GM18505 (cell line): Measurements from ENCODE around the gene CSRP3.
"Not testable (repeated sequence)": the region's sequence is repeated elsewhere in the genome, so short reads cannot be mapped to it uniquely, and the experiment has no call there.

ENCODE experiments used
- ATAC-seq: cut with Tn5 transposase; IDR thresholded peaks from one replicate; pipeline ENCODE4 v1.9.1; 2021; ENCODE audit not compliant: unreplicated experiment
- POLR2A ChIP-seq: IDR thresholded peaks from 4 replicates; pipeline ENCODE4 v1.6.1; 2011; ENCODE audit warnings: borderline replicate concordance; ENCODE audit not compliant: insufficient read depth, insufficient read length; ENCODE audit errors: extremely low read depth

Gene CSRP3

GRCh38 chr11:19161651-19162050, 40.1 kb downstream of the CSRP3 start:
- TF ChIP-seq POLR2A: no peak
- no peak for ATAC-seq

- TF ChIP-seq POLR2A: no peak
- ATAC-seq: no peak
Measured at GRCh38 chr11:19160847-19161246, 40.9 kb downstream of the CSRP3 start.

- ATAC-seq: no peak
- no peak for TF ChIP-seq POLR2A
Measured at GRCh38 chr11:19156892-19157291, 44.9 kb downstream of the CSRP3 start.

GRCh38 chr11:19145319-19145718, 56.5 kb downstream of the CSRP3 start:
- ATAC-seq: no peak
- TF ChIP-seq POLR2A: no peak

GRCh38 chr11:19136884-19137283, 64.9 kb downstream of the CSRP3 start:
- ATAC-seq: not testable (repeated sequence)

- no peak for TF ChIP-seq POLR2A
Measured at GRCh38 chr11:19134004-19134403, 67.8 kb downstream of the CSRP3 start.

More at GRCh38 chr11:19134004-19134403, 67.8 kb downstream of the CSRP3 start:
- ATAC-seq: no peak
